Activated CD4-positive, alpha-beta memory T cell treated with anti-CD3 and anti-CD28 coated beads, Interleukin-2, amount 10 ng/mL, durations not matched to agents 7 days and 5 days (primary cell): ENCODE data around the gene CCDC8. TPM values are rescaled to one million over a fixed set of nuclear protein-coding genes. Genes with fewer than 3 reads are reported as not detected.
"Not testable (repeated sequence)": the region's sequence is repeated elsewhere in the genome, so short reads cannot be mapped to it uniquely, and the experiment has no call there.

Source experiments
- CTCF ChIA-PET: fragments of 350-600 bp; sonication (Branson Sonifier 250); formaldehyde crosslinking; loops from one replicate; lab custom pipeline; 2021; ENCODE audit warnings: antibody characterized with exemption, inconsistent platforms; lab: Charles Lee
- POLR2A ChIA-PET: fragments of 350-600 bp; sonication (Branson Sonifier 250); formaldehyde crosslinking; loops from one replicate; lab custom pipeline; 2021; ENCODE audit warnings: antibody characterized with exemption; lab: Charles Lee
- DNase-seq: peaks from one replicate; pipeline ENCODE4 v3.0.0-alpha.2; 2020
- H3K27ac Mint-ChIP-seq: one replicate; pipeline ENCODE4 v1.8.0; 2021; ENCODE audit warnings: mild to moderate bottlenecking, mixed read lengths
- H3K27me3 Mint-ChIP-seq: one replicate; pipeline ENCODE4 v1.8.0; 2021; ENCODE audit warnings: mixed read lengths
- H3K36me3 Mint-ChIP-seq: one replicate; pipeline ENCODE4 v1.8.0; 2021; ENCODE audit warnings: low read depth, mixed read lengths
- H3K4me1 Mint-ChIP-seq: one replicate; pipeline ENCODE4 v1.8.0; 2021; ENCODE audit warnings: mixed read lengths
- H3K4me3 Mint-ChIP-seq: one replicate; pipeline ENCODE4 v1.8.0; 2021; ENCODE audit warnings: mild to moderate bottlenecking, mixed read lengths
- H3K9me3 Mint-ChIP-seq: one replicate; pipeline ENCODE4 v1.8.0; 2021; ENCODE audit warnings: mixed read lengths
- total RNA-seq, 2 experiments: library from RNA; stranded (reverse); gene quantifications; one replicate each; pipeline ENCODE4 v1.2.3, GENCODE V29; 2021

The CCDC8 gene
- total RNA-seq, 2 experiments from 2014 or later, result not detected

- H3K27me3 Mint-ChIP-seq, result peaks cover 56% of the 10 kb centered on the region
- H3K4me1 Mint-ChIP-seq, result peaks cover 31% of the 10 kb centered on the region
- H3K4me3 Mint-ChIP-seq, result no peak overlapping the region
These were observed 12.7 kb upstream of the CCDC8 start for GRCh38 chr19:46426035-46426505.

GRCh38 chr19:46423188-46423587 lies 9.8 kb upstream of the CCDC8 start:
- POLR2A ChIA-PET, result no interaction called here
- CTCF ChIA-PET, result no interaction called here
- no peak overlapping the region for H3K4me3 Mint-ChIP-seq
- H3K27ac Mint-ChIP-seq, result no peak overlapping the region
- no peaks in the 10 kb centered on the region for H3K36me3 Mint-ChIP-seq
- H3K4me1 Mint-ChIP-seq, result peaks cover 19% of the 10 kb centered on the region
- DNase-seq, result no peak
- H3K27me3 Mint-ChIP-seq, result peaks cover 45% of the 10 kb centered on the region
- H3K9me3 Mint-ChIP-seq, result no peaks in the 10 kb centered on the region

More at GRCh38 chr19:46426035-46426505, 12.7 kb upstream of the CCDC8 start:
- CTCF ChIA-PET, result interaction anchor here (0.6 kb wide), 2 partner anchors 25 to 961 kb away, joined by 3 read pairs; no protein-coding TSS in a partner anchor
- Mint-ChIP-seq H3K9me3 (no peaks in the 10 kb centered on the region), H3K27ac (no peak overlapping the region), H3K36me3 (no peaks in the 10 kb centered on the region)
- no peak for DNase-seq
- POLR2A ChIA-PET, result interaction anchor here (1.6 kb wide), 1 partner anchor 61 kb away, joined by 3 read pairs; no protein-coding TSS in a partner anchor

GRCh38 chr19:46422344-46422743 lies 9.0 kb upstream of the CCDC8 start:
- H3K27me3 Mint-ChIP-seq, result peaks cover 37% of the 10 kb centered on the region
- no peaks in the 10 kb centered on the region for H3K9me3 Mint-ChIP-seq
- CTCF ChIA-PET, result no interaction called here
- no peak for DNase-seq
- no peaks in the 10 kb centered on the region for H3K36me3 Mint-ChIP-seq
- POLR2A ChIA-PET, result no interaction called here
- no peak overlapping the region for H3K27ac Mint-ChIP-seq
- peaks cover 11% of the 10 kb centered on the region for H3K4me1 Mint-ChIP-seq
- no peak overlapping the region for H3K4me3 Mint-ChIP-seq

GRCh38 chr19:46420056-46420455 lies 6.7 kb upstream of the CCDC8 start:
- H3K36me3 Mint-ChIP-seq, result no peaks in the 10 kb centered on the region
- no peak overlapping the region for H3K27ac Mint-ChIP-seq
- ChIA-PET CTCF (interaction anchor here (1.0 kb wide), 1 partner anchor 18 kb away, joined by 3 read pairs; no protein-coding TSS in a partner anchor), POLR2A (no interaction called here)
- no peaks in the 10 kb centered on the region for H3K9me3 Mint-ChIP-seq
- H3K4me1 Mint-ChIP-seq, result peaks cover 5% of the 10 kb centered on the region
- no peak for DNase-seq
- no peak overlapping the region for H3K4me3 Mint-ChIP-seq
- peaks cover 40% of the 10 kb centered on the region for H3K27me3 Mint-ChIP-seq

- H3K27me3 Mint-ChIP-seq, result peaks cover 57% of the 10 kb centered on the region
- CTCF ChIA-PET, POLR2A ChIA-PET, H3K27ac Mint-ChIP-seq, H3K4me1 Mint-ChIP-seq, H3K9me3 Mint-ChIP-seq, H3K4me3 Mint-ChIP-seq, H3K36me3 Mint-ChIP-seq, DNase-seq: not testable (repeated sequence)
These were observed 2.7 kb upstream of the CCDC8 start for GRCh38 chr19:46415804-46416709.

- CTCF ChIA-PET, DNase-seq, H3K4me3 Mint-ChIP-seq, H3K36me3 Mint-ChIP-seq, H3K9me3 Mint-ChIP-seq, H3K27ac Mint-ChIP-seq, H3K4me1 Mint-ChIP-seq, POLR2A ChIA-PET: not testable (repeated sequence)
- peaks cover 60% of the 10 kb centered on the region for H3K27me3 Mint-ChIP-seq
These were observed 1.5 kb upstream of the CCDC8 start for GRCh38 chr19:46414899-46415298.

- CTCF ChIA-PET, result no interaction called here
These were observed 608 bp downstream of the CCDC8 start for GRCh38 chr19:46412650-46413261.

GRCh38 chr19:46411925-46412649 lies 1.3 kb downstream of the CCDC8 start:
- Mint-ChIP-seq H3K9me3 (no peaks in the 10 kb centered on the region), H3K4me3 (no peak overlapping the region), H3K27me3 (peaks cover 69% of the 10 kb centered on the region), H3K36me3 (no peaks in the 10 kb centered on the region), H3K27ac (no peak overlapping the region), H3K4me1 (peaks cover 8% of the 10 kb centered on the region)
- ChIA-PET CTCF (no interaction called here), POLR2A (no interaction called here)
- DNase-seq, result no peak

More at GRCh38 chr19:46412650-46413261, 608 bp downstream of the CCDC8 start:
- Mint-ChIP-seq H3K4me1 (peaks cover 8% of the 10 kb centered on the region), H3K9me3 (no peaks in the 10 kb centered on the region), H3K36me3 (no peaks in the 10 kb centered on the region), H3K4me3 (no peak overlapping the region), H3K27ac (no peak overlapping the region), H3K27me3 (peaks cover 65% of the 10 kb centered on the region)
- POLR2A ChIA-PET, result no interaction called here
- DNase-seq, result no peak

GRCh38 chr19:46411088-46411924 lies 2.1 kb downstream of the CCDC8 start:
- Mint-ChIP-seq H3K27ac (no peak overlapping the region), H3K4me1 (peaks cover 5% of the 10 kb centered on the region), H3K36me3 (no peaks in the 10 kb centered on the region), H3K9me3 (no peaks in the 10 kb centered on the region), H3K4me3 (no peak overlapping the region), H3K27me3 (peaks cover 72% of the 10 kb centered on the region)
- POLR2A ChIA-PET, result no interaction called here
- CTCF ChIA-PET, result no interaction called here
- no peak for DNase-seq

GRCh38 chr19:46410205-46411087 lies 2.9 kb downstream of the CCDC8 start:
- no peak overlapping the region for H3K4me3 Mint-ChIP-seq
- POLR2A ChIA-PET, result no interaction called here
- peaks cover 70% of the 10 kb centered on the region for H3K27me3 Mint-ChIP-seq
- no peak for DNase-seq
- CTCF ChIA-PET, result no interaction called here
- no peaks in the 10 kb centered on the region for H3K9me3 Mint-ChIP-seq
- H3K36me3 Mint-ChIP-seq, result no peaks in the 10 kb centered on the region
- H3K4me1 Mint-ChIP-seq, result peaks cover 3% of the 10 kb centered on the region
- no peak overlapping the region for H3K27ac Mint-ChIP-seq

- peaks cover 9% of the 10 kb centered on the region for H3K4me1 Mint-ChIP-seq
- no peak overlapping the region for H3K4me3 Mint-ChIP-seq
- H3K27ac Mint-ChIP-seq, result no peak overlapping the region
- POLR2A ChIA-PET, result no interaction called here
- no peaks in the 10 kb centered on the region for H3K36me3 Mint-ChIP-seq
- CTCF ChIA-PET, result no interaction called here
- no peak for DNase-seq
- H3K27me3 Mint-ChIP-seq, result peaks cover 72% of the 10 kb centered on the region
- H3K9me3 Mint-ChIP-seq, result no peaks in the 10 kb centered on the region
These were observed 4.2 kb downstream of the CCDC8 start for GRCh38 chr19:46409191-46409590.
